ENCODE data around the gene KCNMB2.
"Not testable (repeated sequence)": the region's sequence is repeated elsewhere in the genome, so short reads cannot be mapped to it uniquely, and the experiment has no call there.

The KCNMB2 gene

DNA sequence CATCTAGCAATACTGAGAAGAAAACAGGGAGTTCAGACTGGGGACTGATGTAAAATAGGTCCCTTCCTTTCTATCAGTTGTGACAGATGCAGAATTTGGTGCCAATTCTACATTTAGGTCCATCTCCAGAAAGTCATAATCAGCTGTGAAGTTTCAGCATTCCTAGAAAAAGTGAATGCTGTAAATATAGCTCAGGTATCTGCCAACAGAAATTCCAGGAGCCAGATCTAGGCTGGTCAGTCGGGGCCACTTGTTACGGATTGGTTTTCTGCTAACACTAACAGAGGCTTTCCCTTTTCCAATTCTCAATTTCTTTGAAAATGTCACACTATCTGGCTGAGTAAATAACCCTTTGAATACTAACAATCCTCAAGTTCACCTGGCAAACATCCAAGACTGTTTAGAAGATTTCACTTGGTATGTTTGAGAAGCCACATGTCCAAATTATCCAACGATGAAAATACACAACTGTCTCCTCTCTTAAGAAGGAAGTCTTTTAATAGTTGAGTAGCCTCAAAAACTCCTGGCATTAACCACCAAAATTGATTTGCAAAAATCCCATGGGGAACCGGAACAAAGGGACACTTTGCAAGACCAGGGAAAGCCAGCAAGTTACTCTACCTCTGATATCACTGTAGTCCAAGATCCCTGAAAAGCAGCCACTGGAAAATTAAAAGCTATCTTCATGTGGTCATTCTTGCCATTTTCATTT is 313.1 kb downstream of the KCNMB2 start:
- TF ChIP-seq, protein P1, sequence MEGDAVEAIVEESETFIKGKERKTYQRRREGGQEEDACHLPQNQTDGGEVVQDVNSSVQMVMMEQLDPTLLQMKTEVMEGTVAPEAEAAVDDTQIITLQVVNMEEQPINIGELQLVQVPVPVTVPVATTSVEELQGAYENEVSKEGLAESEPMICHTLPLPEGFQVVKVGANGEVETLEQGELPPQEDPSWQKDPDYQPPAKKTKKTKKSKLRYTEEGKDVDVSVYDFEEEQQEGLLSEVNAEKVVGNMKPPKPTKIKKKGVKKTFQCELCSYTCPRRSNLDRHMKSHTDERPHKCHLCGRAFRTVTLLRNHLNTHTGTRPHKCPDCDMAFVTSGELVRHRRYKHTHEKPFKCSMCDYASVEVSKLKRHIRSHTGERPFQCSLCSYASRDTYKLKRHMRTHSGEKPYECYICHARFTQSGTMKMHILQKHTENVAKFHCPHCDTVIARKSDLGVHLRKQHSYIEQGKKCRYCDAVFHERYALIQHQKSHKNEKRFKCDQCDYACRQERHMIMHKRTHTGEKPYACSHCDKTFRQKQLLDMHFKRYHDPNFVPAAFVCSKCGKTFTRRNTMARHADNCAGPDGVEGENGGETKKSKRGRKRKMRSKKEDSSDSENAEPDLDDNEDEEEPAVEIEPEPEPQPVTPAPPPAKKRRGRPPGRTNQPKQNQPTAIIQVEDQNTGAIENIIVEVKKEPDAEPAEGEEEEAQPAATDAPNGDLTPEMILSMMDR (IDR thresholded peaks at IDR 0.05; ENCODE audit: control insufficient read depth, insufficient read depth, low read depth, low read length, missing control alignments): no peak
- H3K4me3 ChIP-seq (ENCODE audit: control insufficient read depth, low read depth, low read length): no peak overlapping the region
- DNase-seq (ENCODE audit: low read depth): no peak

DNA sequence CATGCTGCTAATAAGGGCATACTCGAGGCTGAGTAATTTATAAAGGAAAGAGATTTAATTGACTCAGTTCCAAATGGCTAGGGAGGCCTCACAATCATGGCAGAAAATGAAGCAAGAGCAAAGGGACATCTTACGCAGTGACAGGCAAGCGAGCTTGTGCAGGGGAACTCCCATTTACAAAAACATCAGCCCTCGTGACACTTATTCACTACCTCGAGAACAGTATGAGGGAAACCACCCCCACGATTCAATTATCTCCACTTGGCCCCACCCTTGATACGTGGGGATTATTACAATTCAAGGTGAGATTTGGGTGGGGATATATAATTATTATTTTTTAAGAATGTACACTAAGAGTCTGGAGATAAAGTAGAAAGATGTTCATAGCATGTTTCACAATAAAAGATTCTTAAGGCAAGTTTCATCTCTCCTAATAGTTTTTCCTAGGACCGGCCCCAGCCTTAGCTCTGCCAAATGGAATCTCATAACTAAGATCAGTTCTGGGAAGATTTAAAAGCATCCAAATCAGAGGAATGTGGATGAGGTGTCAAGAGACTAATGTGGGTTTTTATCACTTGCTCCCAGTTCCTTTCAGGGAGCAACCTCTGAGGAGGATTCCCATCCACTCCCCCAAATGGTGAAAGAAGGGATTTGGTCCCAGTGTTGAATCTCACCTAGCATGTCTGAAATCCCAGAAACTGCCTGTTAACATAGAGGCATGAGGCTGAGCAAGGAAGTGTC is 314.4 kb downstream of the KCNMB2 start:
- TF ChIP-seq, protein P1 (IDR thresholded peaks at IDR 0.05; ENCODE audit: control insufficient read depth, insufficient read depth, low read depth, low read length, missing control alignments): no peak
- H3K4me3 ChIP-seq (ENCODE audit: control insufficient read depth, low read depth, low read length): no peak overlapping the region
- no peak for DNase-seq (ENCODE audit: low read depth)

DNA sequence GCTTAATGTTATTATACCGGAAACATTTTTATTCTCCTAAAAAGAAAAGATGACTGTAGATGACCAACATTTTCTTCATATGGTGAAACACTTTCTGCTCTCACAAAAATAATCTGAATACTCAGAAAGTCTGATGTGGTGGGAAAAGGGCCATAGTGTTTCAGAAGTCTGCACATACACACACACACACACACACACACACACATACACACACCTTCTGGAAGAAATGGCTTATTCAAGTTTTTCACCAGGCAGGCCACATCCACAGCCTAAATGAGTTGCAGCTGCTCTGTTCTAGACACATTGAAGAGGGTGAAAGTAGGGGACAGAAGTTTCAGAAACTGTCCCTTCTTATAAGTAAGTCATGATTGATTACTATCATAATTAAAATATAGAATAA is 315.3 kb downstream of the KCNMB2 start:
- TF ChIP-seq, protein P1 (IDR thresholded peaks at IDR 0.05; ENCODE audit: control insufficient read depth, insufficient read depth, low read depth, low read length, missing control alignments): no peak
- no peak overlapping the region for H3K4me3 ChIP-seq (ENCODE audit: control insufficient read depth, low read depth, low read length)
- no peak for DNase-seq (ENCODE audit: low read depth)

DNA sequence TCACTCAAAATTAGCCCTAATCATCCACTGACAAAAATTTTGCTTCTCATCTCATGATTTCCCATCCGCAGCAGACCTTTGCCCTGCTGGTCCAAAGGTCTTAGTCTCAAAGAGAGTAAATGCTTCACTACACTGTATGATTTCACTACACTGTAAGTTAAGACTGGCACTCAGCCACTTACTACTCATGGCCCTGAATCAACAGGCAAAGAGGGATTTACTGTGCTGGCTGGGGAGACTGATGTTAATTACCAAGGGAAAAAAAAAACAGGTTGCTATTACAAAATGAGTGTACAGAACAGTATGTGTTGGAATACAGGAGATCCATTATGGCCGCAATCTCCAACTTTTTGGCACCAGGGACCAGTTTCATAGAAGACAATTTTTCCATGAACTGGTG is 320.6 kb downstream of the KCNMB2 start:
- no peak for DNase-seq (ENCODE audit: low read depth)
- TF ChIP-seq, protein P1 (IDR thresholded peaks at IDR 0.05; ENCODE audit: control insufficient read depth, insufficient read depth, low read depth, low read length, missing control alignments): no peak
- H3K4me3 ChIP-seq (ENCODE audit: control insufficient read depth, low read depth, low read length): no peak overlapping the region

DNA sequence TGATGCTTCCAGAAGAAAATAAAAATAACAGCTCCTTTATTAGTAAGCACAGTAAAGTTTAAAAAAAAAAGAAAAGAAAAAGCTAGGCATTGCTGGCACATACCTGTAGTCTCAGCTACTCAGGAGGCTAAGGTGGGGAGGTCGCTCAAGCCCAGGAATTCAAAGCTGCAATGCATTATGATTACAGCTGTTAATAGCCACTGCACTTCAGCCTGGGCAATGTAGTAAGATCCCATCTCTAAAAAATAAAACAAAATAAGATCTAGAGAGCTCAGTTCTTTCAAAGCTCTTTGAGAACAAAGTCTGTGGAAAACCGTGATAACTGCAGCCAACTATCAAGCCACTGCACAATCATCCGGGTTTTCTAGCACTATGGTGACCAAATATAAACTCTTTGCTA is 323.1 kb downstream of the KCNMB2 start:
- TF ChIP-seq, protein P1 (IDR thresholded peaks at IDR 0.05; ENCODE audit: control insufficient read depth, insufficient read depth, low read depth, low read length, missing control alignments): no peak
- DNase-seq (ENCODE audit: low read depth): no peak

DNA sequence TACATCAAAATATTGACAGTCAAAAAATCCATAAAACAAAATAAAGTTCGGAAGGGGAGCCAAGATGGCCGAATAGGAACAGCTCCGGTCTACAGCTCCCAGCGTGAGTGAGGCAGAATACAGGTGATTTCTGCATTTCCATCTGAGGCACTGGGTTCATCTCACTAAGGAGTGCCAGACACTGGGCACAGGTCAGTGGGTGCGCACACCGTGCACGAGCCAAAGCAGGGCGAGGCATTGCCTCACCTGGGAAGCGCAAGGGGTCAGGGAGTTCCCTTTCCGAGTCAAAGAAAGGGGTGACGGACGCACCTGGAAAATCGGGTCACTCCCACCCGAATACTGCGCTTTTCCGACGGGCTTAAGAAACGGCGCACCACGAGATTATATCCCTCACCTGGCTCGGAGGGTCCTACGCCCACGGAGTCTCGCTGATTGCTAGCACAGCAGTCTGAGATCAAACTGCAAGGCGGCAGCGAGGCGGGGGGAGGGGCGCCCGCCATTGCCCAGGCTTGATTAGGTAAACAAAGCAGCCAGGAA is 323.7 kb downstream of the KCNMB2 start:
- not testable (repeated sequence) for DNase-seq (ENCODE audit: low read depth); H3K4me3 ChIP-seq (ENCODE audit: control insufficient read depth, low read depth, low read length)

More for the DNA sequence above, 323.1 kb downstream of the KCNMB2 start:
- H3K4me3 ChIP-seq (ENCODE audit: control insufficient read depth, low read depth, low read length): no peak overlapping the region

DNA sequence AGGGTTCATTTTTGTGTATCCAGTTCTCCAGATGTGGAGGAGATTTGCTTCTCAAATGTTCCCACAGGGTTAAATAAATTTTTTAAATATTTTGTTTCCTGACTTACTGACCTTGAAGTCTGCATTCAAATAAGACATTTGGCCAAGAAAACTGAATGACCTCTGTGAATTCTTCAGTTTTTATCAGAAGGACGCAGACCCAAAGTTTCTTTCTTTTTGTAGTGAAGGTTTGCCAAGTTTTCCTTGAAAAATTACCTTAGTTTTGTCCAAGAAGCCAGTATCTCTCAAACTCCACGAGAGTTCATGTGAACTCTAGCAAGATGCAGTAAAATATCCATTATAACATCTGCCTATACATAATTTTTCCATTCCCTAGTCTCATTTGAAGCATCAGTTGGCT is 332.4 kb downstream of the KCNMB2 start:
- DNase-seq (ENCODE audit: low read depth): no peak
- TF ChIP-seq, protein P1 (IDR thresholded peaks at IDR 0.05; ENCODE audit: control insufficient read depth, insufficient read depth, low read depth, low read length, missing control alignments): no peak
- no peak overlapping the region for H3K4me3 ChIP-seq (ENCODE audit: control insufficient read depth, low read depth, low read length)
